ENCODE data around the gene MANBA.

Gene MANBA

GRCh38 chr4:102809691-102810090 is 48.9 kb upstream of the MANBA start:
- no peaks in the 10 kb centered on the region for H3K4me1 ChIP-seq (ENCODE audit: control insufficient read depth, insufficient read depth, low read length)
- H3K36me3 ChIP-seq (ENCODE audit: control insufficient read depth in 2 of 2, insufficient read depth in 1 of 2, low read length in 2 of 2): peaks cover 0 to 68% of the 10 kb centered on the region in 2 experiments; a peak in 2 of 3 replicates
- H3K4me3 ChIP-seq (ENCODE audit: low read depth, low read length): no peak overlapping the region
- POLR2A ChIA-PET: interaction anchor here (1.0 kb wide), 1 partner anchor 18 kb away, joined by 3 read pairs; the partner anchor contains the start of gene UBE2D3
- H3K27ac ChIP-seq (ENCODE audit: extremely low read depth, low read depth, low read length): no peak overlapping the region
- no peak for TF ChIP-seq ZNF654 (tag by site-specific recombination; IDR thresholded peaks at IDR 0.05; ENCODE audit: low read depth)
- TF ChIP-seq ZNF239 (tag by site-specific recombination; IDR thresholded peaks at IDR 0.05): no peak
- TF ChIP-seq, protein P1, sequence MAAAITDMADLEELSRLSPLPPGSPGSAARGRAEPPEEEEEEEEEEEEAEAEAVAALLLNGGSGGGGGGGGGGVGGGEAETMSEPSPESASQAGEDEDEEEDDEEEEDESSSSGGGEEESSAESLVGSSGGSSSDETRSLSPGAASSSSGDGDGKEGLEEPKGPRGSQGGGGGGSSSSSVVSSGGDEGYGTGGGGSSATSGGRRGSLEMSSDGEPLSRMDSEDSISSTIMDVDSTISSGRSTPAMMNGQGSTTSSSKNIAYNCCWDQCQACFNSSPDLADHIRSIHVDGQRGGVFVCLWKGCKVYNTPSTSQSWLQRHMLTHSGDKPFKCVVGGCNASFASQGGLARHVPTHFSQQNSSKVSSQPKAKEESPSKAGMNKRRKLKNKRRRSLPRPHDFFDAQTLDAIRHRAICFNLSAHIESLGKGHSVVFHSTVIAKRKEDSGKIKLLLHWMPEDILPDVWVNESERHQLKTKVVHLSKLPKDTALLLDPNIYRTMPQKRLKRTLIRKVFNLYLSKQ (tag by site-specific recombination; IDR thresholded peaks at IDR 0.05; ENCODE audit: borderline replicate concordance): no peak
- TF ChIP-seq ZEB2 (tag by site-specific recombination; IDR thresholded peaks at IDR 0.05): no peak
- TF ChIP-seq ZNF701 (tag by site-specific recombination; IDR thresholded peaks at IDR 0.05): no peak
- TF ChIP-seq ATF2 (tag by site-specific recombination; IDR thresholded peaks at IDR 0.05; ENCODE audit: low read depth): no peak
- no peak for TF ChIP-seq ZNF121 (tag by site-specific recombination; IDR thresholded peaks at IDR 0.05)
- TF ChIP-seq, protein P2, sequence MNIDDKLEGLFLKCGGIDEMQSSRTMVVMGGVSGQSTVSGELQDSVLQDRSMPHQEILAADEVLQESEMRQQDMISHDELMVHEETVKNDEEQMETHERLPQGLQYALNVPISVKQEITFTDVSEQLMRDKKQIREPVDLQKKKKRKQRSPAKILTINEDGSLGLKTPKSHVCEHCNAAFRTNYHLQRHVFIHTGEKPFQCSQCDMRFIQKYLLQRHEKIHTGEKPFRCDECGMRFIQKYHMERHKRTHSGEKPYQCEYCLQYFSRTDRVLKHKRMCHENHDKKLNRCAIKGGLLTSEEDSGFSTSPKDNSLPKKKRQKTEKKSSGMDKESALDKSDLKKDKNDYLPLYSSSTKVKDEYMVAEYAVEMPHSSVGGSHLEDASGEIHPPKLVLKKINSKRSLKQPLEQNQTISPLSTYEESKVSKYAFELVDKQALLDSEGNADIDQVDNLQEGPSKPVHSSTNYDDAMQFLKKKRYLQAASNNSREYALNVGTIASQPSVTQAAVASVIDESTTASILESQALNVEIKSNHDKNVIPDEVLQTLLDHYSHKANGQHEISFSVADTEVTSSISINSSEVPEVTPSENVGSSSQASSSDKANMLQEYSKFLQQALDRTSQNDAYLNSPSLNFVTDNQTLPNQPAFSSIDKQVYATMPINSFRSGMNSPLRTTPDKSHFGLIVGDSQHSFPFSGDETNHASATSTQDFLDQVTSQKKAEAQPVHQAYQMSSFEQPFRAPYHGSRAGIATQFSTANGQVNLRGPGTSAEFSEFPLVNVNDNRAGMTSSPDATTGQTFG (tag by site-specific recombination; IDR thresholded peaks at IDR 0.05; ENCODE audit: borderline replicate concordance): no peak
- no peak for TF ChIP-seq ZNF311 (tag by site-specific recombination; IDR thresholded peaks at IDR 0.05; ENCODE audit: borderline replicate concordance)
- TF ChIP-seq ZFP69B (tag by site-specific recombination; IDR thresholded peaks at IDR 0.05): no peak
- TF ChIP-seq ZNF473 (tag by site-specific recombination; IDR thresholded peaks at IDR 0.05): no peak
- CTCF ChIA-PET: interaction anchor here (0.6 to 0.8 kb wide), 3 partner anchors 22 to 357 kb away, joined by 3 read pairs; no protein-coding TSS in a partner anchor
- no peaks in the 10 kb centered on the region for H3K9me3 ChIP-seq (ENCODE audit: control insufficient read depth, insufficient read depth, low read depth, low read length)

DNA sequence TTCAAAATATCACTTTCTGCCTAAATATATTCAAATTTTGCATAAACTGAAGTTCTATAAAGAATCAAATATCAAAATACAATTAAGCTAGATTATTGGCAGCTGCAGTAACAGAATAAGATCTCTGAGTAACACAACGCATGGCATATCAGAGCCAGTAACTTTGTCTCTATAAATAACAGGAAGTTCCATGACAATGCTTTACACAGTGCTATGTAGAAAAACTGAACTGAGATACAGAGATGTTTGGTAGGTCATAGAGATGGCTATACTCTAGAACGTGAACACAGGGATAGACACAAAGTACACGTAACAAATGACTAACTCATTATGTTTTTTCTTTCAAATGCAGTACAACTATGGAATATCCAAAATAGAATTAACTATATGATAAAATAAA is 48.4 kb upstream of the MANBA start:
- peaks cover 0 to 68% of the 10 kb centered on the region in 2 experiments; a peak in 2 of 3 replicates for H3K36me3 ChIP-seq (ENCODE audit: control insufficient read depth in 2 of 2, insufficient read depth in 1 of 2, low read length in 2 of 2)
- CTCF ChIA-PET: interaction anchor here (0.8 kb wide), 1 partner anchor 188 kb away, joined by 3 read pairs; no protein-coding TSS in a partner anchor
- H3K9me3 ChIP-seq (ENCODE audit: control insufficient read depth, insufficient read depth, low read depth, low read length): no peaks in the 10 kb centered on the region
- POLR2A ChIA-PET: interaction anchor here (1.0 kb wide), 1 partner anchor 19 kb away, joined by 3 read pairs; the partner anchor contains the start of gene UBE2D3
- TF ChIP-seq ZNF571 (tag by site-specific recombination; IDR thresholded peaks at IDR 0.05) (no peak), ZNF404 (tag by site-specific recombination; IDR thresholded peaks at IDR 0.05) (no peak), EGR2 (tag by site-specific recombination; IDR thresholded peaks at IDR 0.05; ENCODE audit: low read depth) (no peak), ZNF701 (tag by site-specific recombination; IDR thresholded peaks at IDR 0.05) (no peak), ZSCAN23 (tag by site-specific recombination; IDR thresholded peaks at IDR 0.05) (no peak), ZNF140 (tag by site-specific recombination; IDR thresholded peaks at IDR 0.05) (no peak), KLF8 (tag by site-specific recombination; IDR thresholded peaks at IDR 0.05) (no peak), HOXC10 (CRISPR knock-in tag; IDR thresholded peaks at IDR 0.05) (no peak), ATF2 (tag by site-specific recombination; IDR thresholded peaks at IDR 0.05; ENCODE audit: low read depth) (no peak), RBAK (tag by site-specific recombination; IDR thresholded peaks at IDR 0.05) (no peak), ZNF423 (tag by site-specific recombination; IDR thresholded peaks at IDR 0.05) (no peak)
- TF ChIP-seq, protein P3, sequence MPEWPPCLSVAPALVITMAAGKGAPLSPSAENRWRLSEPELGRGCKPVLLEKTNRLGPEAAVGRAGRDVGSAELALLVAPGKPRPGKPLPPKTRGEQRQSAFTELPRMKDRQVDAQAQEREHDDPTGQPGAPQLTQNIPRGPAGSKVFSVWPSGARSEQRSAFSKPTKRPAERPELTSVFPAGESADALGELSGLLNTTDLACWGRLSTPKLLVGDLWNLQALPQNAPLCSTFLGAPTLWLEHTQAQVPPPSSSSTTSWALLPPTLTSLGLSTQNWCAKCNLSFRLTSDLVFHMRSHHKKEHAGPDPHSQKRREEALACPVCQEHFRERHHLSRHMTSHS (tag by site-specific recombination; IDR thresholded peaks at IDR 0.05): no peak
- TF ChIP-seq, protein P4, sequence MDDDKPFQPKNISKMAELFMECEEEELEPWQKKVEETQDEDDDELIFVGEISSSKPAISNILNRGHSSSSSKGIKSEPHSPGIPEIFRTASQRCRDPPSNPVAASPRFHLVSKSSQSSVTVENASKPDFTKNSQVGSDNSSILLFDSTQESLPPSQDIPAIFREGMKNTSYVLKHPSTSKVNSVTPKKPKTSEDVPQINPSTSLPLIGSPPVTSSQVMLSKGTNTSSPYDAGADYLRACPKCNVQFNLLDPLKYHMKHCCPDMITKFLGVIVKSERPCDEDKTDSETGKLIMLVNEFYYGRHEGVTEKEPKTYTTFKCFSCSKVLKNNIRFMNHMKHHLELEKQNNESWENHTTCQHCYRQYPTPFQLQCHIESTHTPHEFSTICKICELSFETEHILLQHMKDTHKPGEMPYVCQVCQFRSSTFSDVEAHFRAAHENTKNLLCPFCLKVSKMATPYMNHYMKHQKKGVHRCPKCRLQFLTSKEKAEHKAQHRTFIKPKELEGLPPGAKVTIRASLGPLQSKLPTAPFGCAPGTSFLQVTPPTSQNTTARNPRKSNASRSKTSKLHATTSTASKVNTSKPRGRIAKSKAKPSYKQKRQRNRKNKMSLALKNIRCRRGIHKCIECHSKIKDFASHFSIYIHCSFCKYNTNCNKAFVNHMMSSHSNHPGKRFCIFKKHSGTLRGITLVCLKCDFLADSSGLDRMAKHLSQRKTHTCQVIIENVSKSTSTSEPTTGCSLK (tag by site-specific recombination; IDR thresholded peaks at IDR 0.05): no peak
- TF ChIP-seq, protein P5, sequence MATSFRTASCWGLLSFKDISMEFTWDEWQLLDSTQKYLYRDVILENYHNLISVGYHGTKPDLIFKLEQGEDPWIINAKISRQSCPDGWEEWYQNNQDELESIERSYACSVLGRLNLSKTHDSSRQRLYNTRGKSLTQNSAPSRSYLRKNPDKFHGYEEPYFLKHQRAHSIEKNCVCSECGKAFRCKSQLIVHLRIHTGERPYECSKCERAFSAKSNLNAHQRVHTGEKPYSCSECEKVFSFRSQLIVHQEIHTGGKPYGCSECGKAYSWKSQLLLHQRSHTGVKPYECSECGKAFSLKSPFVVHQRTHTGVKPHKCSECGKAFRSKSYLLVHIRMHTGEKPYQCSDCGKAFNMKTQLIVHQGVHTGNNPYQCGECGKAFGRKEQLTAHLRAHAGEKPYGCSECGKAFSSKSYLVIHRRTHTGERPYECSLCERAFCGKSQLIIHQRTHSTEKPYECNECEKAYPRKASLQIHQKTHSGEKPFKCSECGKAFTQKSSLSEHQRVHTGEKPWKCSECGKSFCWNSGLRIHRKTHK (tag by site-specific recombination; IDR thresholded peaks at IDR 0.05): no peak
- H3K27ac ChIP-seq (ENCODE audit: extremely low read depth, low read depth, low read length): no peak overlapping the region
- no peak overlapping the region for H3K4me3 ChIP-seq (ENCODE audit: low read depth, low read length)
- no peaks in the 10 kb centered on the region for H3K4me1 ChIP-seq (ENCODE audit: control insufficient read depth, insufficient read depth, low read length)
